Measurements from ENCODE around the gene SRPRB.

DNA sequence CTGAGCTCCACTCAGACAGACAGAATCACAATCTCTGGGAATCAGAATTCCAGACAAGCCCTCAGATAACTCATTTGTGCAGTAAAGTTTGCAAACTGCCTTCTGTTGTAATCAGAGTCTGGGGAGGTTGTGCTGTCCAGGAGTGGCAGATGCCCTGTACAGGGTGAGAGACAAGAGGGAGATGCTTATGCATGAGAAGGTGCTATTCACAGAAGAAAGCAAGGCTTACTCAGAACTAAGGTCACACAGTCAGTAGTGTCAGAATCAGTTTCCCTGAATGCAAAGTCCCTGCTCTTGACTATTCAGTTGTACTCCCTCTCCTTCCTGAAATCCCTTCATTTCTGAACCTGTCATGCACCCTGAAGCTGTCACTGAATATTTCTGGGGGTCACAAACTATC, 43.7 kb downstream of the SRPRB start:
- TF ChIP-seq, protein P1, sequence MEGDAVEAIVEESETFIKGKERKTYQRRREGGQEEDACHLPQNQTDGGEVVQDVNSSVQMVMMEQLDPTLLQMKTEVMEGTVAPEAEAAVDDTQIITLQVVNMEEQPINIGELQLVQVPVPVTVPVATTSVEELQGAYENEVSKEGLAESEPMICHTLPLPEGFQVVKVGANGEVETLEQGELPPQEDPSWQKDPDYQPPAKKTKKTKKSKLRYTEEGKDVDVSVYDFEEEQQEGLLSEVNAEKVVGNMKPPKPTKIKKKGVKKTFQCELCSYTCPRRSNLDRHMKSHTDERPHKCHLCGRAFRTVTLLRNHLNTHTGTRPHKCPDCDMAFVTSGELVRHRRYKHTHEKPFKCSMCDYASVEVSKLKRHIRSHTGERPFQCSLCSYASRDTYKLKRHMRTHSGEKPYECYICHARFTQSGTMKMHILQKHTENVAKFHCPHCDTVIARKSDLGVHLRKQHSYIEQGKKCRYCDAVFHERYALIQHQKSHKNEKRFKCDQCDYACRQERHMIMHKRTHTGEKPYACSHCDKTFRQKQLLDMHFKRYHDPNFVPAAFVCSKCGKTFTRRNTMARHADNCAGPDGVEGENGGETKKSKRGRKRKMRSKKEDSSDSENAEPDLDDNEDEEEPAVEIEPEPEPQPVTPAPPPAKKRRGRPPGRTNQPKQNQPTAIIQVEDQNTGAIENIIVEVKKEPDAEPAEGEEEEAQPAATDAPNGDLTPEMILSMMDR (conservative IDR thresholded peaks at IDR 0.05), result no peak
- no peak for TF ChIP-seq ZFX (IDR thresholded peaks at IDR 0.05)
